NOMO-1 treated with dmso at 0.1 percent for 144 hours (cell line): ENCODE measurements around the gene IFIT1.
"Not testable (repeated sequence)": the region's sequence is repeated elsewhere in the genome, so short reads cannot be mapped to it uniquely, and the experiment has no call there.

Experiments
- DNase-seq: peaks from one replicate; lab custom pipeline; 2025; ENCODE audit not compliant: unreplicated experiment; lab: John Stamatoyannopoulos, UW

IFIT1 gene

DNA sequence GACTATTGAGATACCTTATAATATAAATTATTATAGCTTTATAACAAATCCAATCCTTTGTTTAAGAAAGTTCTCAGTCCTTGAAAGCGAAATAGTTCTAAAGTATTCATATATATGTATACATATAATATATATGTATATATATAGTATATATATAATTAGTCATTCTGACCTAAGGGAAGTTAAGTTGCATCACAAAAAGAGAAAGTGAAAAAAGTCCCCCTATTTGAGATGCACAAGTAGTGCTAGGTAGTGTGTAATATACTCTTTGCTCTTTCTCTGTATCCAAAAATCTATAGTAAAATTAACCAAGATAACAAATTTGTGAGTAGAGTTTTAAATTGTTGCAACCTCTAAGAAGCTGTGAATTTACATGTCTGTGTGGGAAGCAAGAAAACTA is 27.9 kb upstream of the IFIT1 start:
- no peak for DNase-seq

DNA sequence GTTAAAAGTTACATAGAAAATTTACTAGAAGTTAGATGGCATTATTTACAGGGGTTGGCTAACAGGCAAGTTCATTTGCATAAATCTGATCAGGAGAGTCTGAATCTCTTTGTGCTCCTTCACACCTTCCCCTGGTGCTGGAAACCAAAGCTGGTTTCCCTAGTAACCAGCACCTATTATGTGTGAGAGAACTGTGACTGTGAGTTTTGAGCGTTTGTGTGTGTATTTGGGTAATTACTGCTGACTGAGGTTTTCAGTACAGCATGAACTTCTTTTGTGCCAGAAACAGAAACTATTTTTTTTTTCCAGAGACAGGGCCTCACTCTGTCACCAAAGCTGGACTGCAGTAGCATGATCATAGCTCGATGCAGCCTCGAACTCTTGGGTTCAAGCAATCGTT is 24.9 kb upstream of the IFIT1 start:
- DNase-seq: no peak

DNA sequence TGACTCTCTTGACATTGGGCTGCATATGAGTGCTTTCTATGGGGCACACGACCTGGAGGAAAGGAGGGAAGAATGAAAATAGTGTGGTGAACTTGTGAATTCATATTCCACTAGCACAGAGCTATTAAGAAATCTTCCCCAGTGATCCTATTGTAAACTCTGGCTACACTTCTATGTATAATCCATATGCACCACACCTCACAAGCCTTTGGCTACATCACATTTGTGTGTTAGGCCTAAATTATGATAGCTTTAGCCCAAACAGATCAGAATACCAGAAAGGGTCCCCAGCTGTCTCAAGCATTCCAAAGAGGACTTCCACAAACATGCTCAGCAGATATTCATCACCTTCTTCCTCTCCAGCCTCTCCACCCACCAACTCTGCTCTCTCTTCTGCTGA is 24.3 kb upstream of the IFIT1 start:
- DNase-seq: no peak

DNA sequence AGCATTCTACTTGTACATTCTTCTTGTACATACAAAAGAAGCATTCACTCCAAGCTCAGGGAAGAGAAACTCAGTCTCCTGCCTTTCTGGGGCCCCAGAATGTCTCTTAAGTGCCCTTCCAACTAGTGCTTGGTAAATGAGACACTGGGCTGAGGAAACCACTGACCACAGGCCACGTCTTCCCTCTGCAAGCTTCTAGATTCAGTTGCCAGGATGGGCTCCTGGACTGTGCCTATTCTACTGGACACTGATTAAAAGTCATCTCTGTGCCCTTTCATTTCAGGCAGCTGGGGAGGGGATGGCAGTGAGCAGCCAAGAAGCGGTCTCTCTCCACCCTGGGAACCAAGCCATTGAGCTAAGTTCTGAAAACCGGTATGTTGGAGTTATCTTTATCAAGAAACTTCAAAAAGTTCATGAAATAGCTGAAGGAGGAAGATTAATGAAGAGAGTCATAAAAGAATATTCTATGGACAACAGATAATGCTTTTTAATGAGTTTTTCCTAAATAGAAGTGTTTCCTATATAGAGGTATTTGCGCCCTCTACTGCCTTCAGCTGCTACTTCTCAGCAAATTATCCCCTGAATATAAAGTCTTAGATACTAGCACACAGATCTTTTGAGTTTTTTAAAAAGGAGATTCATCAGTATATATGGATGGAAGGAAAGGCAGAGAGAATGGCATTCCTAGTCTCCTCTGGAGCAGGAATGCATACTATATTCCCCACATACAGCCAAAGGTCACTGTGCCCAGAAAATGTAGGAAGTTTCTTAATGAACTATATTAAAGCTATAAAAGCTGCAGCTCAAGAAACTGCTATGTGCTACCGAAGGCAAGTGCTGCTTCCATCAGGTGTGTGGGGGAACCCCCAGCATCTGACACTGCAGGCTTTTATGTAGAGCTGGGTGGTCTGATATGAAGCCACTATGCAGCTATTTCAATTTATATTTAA is 23.0 kb upstream of the IFIT1 start:
- no peak for DNase-seq

DNA sequence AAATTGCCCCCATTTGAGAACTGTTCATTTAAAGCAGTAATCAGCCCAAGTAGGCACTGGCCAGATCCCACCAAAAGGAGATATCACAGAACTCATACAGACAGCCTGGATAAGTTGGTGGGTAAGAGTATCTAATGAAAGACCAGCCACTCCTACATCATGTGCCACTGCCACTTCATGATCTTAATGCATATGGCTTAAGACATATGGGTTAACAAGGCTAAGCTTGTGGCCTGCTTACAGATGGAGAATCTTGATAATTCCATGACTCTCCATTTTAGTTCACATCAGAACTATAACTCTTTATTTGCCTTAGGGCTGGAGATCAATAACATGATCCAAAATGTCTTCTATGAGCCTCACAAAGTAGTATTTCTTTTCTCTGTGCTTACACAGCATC is 21.3 kb upstream of the IFIT1 start:
- DNase-seq: no peak

DNA sequence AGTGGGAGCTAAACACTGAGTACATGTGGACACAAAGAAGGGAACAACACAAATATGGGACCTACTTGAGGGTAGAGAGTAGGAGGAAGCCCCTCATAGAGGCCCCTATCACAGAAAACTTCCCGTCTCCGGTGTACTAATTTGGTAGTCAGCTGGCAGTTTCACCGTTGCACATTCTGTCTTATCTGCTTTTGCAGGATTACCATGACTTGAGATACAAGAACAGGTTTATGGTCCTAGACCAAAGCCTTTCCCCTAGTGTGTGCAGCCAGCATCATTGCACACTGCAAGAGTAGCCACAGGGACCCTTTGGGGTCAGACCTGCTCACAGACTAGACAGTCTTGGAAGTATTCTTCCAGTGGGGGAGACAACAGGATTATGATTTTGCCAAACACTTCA is 20.4 kb upstream of the IFIT1 start:
- DNase-seq: no peak

DNA sequence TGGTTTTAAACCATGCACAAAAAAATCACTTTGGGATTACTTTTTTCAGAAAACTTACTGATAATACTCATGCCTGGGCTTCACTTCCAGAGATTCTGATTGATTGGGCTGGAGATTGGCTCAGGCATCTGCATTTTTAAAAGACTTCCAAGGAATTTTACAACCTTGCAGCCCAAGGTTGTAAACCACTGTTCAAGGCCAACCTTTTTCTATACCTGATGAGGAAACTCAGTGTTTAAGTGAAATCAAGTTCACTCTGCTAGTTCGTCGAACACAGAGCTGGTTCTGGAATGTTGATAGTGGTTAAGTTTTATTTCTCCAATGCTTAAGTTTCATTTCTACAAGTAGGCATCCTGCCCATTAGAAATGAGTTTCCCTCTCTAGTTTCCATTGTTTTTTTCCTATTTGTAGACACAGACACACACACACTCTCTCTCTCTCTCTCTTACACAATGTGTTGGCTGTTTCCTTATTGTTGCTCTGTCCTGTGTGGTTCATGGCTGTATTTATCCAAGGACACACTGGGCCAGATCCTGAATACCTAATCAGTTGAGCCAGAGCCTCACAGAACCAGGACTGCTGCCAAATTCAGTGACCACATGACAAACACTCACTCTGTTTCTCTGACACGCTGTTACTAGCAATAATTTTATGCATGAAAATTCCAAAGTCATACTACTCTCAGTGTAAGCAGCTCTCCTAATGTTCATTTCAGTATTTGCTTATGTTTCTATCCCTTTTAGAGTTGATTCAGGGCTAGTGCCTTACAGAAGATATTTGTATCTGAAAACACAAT is 18.3 kb upstream of the IFIT1 start:
- no peak for DNase-seq

DNA sequence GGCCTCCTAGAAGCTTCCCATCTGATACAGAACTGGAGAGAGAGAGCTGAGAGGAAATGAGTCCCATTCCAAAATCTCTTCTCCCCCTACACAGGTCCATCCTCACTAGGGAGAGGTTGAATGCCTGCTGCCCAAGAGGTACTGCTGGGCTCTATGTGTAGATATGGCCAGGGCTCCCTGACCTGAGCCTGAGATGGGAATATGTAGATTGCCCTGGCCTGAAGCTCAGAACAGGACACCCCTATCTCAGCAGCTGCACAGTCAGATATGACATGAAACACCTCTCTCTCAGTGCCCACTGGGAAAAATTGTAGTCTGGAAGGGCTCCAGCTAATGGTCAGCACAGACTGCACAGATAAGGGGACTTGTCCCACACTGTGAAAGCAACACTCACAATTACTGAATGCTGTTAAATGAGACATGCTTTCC is 17.7 kb upstream of the IFIT1 start:
- DNase-seq: no peak

DNA sequence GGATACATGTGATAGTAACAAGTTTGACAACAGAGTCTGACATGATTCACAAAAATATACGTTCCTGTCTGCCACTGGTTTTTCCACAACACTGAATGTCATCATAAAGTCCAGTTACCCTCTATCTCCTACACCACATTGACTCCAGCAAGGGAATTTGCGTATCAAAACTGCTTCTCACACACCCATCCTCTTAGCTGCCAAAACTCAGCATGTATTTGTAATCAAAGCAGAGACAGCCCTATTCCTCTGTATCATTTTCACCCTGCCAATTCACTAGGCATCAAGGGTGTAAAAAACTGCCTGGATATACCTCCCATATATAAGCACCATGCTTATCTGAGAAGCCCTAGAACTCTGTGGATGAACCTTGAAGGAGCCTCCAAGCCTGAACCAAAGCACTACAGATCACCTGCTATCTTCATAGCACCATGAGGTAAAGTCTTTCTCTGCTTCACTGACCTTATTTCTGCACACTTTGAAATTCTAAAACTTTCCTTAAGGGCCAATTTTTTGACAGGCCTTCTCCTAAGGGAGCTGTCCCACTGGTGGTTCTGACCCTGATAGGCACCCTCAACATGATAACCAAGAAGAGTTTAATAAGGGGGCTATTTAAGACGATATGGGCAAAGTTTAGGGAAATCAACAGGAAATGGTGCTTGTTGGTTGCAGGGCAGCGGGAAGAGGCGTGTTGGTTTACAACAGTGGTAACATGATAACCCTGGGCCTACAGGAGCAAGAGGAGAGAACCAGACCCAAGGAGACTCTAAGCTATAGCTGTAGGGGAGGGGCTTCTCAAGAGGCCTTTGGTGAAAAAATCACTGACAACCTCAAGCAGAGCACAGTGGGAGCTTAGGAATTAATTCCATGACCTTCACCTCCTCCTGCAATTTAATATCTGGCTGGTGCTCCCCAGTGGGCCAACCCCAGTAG is 14.5 kb upstream of the IFIT1 start, which contains the start of gene IFIT1B:
TSS of gene IFIT1B (plus strand) at position 352 of the 933 bp plus-strand sequence. CDS start at position 432, 80 bp downstream.
- no peak for DNase-seq

DNA sequence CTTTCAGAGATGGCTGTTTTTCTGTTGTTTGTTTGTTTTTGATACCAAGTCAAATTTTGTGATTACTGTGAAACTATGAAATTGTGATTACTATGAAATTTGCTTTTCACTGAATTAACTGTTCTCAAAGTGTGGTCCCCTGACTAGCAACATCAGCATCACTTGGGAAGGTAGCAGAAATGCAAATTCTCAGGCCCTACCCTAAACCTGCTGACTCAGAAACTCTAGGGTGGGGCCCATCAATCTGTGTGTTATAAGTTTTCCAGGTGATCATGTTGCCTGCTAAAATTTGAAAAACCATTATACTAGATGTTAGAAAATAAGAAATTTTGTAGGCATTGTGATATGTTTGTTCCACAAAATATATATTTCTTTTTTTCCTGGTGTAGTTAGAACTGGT is 13.3 kb upstream of the IFIT1 start:
- DNase-seq: no peak

DNA sequence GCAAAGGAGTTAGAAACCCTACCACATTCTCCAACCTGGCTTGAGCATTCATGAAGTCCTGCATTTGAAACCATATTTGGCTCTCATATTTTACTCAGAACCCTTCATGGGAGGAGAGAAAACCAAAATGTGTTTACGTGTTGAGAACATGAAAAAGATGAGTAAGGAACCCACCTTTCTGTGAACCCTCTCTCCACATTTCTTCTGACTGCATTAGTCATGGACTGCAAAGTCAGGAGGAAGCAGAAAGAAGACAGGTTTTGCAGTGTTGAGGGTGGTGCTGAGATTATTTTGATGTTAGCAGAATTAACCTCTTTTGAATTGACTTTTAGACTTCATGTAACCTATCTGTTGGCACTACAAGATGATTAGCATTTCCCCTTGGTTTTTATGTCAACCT is 9.7 kb upstream of the IFIT1 start:
- DNase-seq: no peak

DNA sequence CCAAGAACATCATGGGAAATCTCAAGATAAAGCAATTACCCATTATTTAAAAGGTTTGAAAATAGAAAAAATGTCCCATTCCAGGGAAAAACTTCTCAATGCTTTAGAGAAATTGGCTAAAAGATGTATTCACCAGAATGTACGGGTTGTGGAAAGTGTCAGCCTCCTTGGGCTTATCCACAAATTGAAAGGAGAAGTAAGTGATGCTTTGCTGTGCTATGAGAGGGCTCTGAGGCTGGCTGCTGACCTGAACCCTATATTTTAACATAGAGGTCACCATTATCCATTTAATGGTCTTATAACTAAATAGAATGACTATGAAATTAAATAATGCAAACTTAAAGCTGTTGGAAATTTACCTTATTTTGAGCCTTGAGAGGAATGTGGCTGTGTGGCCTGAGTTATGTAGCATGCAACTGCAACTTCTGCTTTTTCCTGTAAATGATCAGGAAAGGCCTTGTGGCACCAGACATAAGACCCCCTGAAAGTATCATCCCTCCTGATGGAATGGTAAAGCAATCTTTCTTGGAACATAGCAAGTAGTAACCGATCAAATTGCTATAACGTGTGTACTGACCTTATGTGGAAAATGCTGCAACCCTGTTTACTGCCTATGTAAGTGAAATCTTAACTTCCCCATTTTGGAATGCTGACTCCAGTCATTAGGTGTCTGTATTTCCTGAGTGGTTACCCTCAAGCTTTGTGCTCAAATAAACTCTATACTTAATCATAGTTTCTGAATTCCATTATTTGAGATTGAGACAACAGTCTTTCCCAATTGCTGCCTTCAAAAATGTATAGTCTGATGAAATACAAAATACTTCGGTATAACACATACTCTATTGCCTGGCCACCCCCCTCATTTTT is 7.7 kb upstream of the IFIT1 start:
- peak; percentile 74 for DNase-seq

DNA sequence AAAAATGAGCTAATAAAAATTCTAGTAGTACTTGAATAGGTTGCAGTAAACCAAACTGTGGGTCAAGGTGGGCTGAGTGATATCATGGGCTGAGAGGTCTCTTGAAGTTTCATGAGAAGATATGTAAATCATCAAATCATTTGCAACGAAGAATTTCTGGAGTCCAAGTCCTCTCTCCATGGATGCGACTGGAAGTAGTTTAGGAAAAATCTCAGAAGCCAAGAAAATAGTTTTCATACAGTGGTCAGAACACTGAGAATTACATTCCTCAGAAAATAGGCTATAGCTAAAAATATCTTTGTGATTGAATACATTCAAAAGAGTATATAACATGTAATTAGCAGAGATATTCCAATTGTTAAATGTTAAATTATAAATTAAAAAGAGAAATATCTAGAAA is 3.6 kb upstream of the IFIT1 start:
- DNase-seq: no peak

DNA sequence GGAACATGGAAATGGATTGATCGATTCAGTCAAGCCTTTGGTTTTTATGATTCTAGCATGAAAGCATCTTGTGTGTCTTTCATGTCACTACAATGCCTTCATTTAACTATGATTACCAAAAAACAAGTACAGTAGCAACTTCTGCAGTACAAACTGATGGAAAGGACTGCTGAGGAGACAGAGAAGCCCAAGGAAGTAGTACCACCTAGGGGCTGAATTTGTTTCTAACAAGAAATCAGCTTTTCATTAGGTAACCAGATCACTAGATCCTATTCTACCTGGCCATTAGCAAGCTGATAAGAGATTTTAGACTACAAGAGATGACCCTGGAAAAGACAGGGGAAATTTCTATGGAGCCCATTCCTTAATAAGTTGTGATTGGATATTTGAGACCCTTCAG is 3.2 kb upstream of the IFIT1 start:
- no peak for DNase-seq

DNA sequence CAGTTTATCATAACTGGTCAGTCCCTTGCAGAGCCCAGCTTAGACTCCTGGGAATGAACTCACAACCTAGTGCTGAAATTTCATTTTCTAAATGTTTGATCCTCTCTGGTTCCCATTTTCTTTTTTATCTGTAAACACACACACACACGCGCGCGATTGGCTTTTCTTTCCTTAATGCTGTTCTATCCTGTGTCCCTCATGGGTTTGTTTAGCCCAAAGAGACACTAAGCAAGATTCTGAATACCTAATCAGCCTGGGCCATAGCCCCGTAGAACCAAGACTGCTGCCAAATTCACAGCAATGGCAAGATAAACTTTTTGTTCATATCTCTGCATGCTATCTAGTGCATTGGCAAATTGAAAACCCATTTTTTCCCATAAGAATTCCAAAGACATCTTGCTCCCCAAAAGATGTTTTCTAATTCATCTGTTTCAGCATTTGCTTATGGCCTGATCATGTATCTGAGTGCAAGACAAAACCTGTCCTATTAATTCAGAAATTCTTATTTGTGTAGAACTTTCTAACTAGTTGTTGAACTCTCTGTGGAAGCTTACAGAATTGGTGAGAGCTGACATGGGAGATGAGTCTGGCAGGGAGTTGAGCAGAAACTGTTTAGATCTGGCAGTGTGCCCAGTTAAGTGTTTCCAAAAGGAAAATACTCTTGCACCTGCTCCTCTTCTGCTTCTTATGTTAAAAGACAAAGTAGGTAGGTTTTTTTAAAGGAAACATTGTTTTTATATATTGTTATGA is 1.8 kb upstream of the IFIT1 start:
- no peak for DNase-seq

DNA sequence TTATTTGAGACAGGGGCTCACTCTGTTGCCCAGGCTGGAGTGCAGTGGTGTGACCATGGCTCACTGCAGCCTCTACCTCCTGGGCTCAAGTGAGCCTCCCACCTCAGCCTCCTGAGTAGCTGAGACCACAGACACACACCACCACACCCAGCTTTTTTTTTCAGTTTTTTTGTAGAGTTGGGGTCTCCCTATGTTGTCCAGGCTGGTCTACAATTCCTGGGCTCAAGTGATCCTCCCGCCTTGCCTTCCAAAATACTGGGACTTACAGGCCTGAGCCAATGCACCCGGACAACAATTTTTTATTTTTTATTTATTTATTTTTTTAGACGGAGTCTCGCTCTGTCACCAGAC is 1.2 kb upstream of the IFIT1 start:
- DNase-seq: not testable (repeated sequence)

DNA sequence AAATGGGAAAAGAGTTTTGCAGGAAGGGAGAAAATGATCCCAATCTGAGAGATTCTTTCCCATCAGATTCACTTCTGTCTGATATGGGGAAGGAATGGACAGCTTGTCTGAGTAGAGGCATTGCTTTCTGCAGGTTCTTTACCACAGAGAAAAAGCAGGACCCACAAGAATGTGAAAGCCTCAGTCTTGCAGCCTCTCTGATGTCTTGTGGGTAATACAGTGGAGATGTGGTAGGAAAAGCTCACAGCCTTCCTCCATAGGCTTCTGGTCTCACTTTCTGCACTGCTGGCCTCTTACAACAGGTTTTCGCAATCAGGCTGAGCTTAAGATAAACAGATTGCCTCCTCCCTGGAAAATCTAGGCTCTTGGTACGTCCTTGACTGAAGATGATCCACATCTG is 551 bp downstream of the IFIT1 start:
- peak; percentile 4 for DNase-seq

DNA sequence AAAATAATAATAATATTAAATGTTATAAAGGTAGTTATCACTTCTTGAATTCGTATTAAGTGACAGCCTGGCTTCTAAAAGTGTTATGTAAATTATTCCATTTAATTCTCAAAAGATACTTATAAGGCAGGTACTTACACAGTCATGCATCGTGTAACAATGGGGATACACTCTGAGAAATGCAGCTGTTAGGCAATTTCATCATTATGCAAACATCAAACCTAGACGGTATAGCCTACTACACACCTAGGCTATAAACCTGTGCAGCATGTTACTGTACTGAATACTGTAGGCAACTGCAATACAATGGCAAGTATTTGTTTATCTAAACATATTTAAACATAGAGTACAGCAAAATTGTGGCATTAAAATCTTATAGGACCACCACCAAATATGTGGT is 1.5 kb downstream of the IFIT1 start:
- no peak for DNase-seq

DNA sequence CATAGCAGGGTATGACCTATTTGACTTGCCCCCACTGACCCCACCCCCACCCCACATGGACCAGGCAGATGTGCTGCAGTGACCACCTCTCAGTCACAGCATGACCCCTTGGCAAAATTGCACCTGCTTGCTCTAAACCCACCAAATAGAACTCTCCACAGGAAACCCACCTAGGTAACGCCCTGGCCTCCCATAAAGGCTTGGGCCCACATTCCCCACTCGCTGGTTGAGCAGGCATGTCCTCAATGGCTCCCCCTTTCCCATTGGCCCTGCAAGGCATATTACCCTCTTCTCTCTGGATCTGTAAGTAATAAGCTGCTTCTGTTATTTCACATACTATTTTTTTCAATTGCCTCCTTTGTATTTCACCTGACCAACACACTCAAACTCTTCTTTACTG is 2.7 kb downstream of the IFIT1 start:
- no peak for DNase-seq
